GM18505 (cell line): ENCODE data around the gene ENOX2.

Experiments
- ATAC-seq: cut with Tn5 transposase; IDR thresholded peaks from one replicate; pipeline ENCODE4 v1.9.1; 2021; ENCODE audit not compliant: unreplicated experiment
- POLR2A ChIP-seq: IDR thresholded peaks from 4 replicates; pipeline ENCODE4 v1.6.1; 2011; ENCODE audit warnings: borderline replicate concordance; ENCODE audit not compliant: insufficient read depth, insufficient read length; ENCODE audit errors: extremely low read depth

Gene ENOX2

DNA sequence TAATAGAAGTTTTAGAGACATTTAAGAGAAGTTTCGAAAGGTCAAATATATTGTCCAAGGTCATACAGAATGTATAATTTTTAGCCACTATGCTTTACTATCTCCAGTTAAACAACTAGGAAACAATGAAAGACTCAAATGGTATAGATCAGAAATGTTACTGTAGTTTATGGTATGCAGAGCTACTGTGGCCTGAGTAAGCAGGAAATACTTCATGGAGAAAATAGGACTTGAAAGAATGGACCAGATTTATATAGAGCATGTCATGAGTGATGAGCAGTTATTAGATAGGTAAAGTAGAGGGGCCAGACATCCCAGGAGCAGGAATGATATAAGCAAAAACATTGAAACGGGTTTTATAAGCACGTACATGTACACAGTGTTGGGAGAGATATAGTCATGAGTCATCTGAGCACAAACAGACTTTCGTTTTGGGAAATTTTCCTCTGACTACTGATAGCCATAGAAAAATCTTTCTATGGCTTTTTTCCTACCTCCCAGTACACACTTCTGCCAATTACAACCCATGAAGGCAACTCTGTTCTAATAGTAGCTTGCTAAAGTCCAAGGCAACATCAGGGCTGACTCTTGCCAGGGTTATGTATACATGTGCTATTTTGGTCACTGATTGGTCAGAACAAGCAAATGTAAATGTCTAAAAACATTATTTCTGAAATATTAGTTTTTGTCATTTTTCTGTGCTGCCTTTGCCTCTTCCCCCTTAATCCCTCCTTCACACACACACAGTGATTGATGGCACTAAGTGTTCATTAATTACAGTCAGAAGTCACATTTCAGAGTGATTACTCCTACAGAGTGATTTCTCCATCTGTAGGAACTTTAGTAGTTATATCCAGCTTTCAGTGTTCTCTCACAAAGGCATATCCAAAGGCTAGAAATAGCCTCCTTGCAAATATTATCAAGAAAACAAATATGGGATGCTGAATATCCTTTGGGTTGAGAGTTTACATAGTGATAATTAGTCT lies 198.7 kb downstream of the ENOX2 start:
- no peak for TF ChIP-seq POLR2A

DNA sequence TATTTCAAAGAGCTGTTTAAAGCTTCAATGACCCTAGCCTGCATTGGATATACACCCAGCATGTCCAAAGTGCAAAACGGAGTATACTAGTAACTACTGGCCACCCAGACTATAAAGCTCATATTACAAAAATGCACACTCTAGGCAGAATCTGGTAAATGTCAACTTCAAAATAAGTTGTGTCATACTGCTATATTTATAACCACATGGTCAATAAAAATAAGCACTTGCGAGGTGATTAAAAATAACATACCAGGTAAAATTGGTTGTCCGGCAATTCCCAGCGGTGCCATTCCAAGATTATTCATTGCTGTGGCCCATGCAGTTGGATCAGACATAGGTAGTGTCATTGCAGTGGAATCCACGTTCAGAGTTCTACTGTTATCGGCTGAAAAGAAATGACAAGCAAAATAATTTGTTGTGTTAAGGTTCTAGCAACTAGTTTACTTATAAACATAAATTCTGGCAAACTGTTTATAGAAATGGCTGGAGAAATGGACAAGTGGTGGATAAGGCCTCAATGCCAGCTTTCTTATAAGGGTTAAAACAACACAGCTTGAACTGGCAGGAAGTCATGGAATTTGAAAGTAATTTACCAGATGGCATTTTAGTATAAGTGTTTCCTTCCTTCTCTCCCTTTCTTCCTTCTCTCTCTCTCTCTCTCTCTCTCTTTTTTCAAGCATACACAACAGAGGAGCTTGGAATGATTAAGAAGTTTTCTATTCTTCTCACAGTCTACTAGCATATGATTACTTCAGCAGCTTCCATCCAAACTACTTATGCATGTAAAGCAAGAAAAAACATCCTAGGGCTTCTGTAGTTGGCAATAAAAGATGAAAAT lies 199.9 kb downstream of the ENOX2 start:
- no peak for TF ChIP-seq POLR2A

More for the DNA sequence above, 198.7 kb downstream of the ENOX2 start:
- no peak for ATAC-seq

DNA sequence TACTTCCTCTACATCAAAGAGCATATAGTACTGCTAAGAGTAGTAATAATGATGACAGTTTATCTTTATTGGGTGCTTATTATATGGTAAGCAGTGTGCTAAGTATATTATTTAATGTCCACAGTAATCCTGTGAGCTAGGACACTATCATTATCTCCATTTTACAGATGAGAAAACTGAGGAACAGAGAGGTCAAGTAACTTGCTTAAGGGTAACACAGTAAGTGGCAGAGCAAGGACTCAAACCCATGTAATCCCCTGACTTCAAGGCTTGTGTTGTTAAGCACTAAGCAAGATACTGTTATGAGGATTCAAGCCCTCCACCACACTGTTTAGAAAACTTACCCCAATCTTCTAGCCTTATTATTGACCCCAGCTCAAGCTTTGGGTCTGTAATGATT lies 202.4 kb downstream of the ENOX2 start:
- no peak for TF ChIP-seq POLR2A
- no peak for ATAC-seq

More for the DNA sequence above, 199.9 kb downstream of the ENOX2 start:
- ATAC-seq, result no peak

DNA sequence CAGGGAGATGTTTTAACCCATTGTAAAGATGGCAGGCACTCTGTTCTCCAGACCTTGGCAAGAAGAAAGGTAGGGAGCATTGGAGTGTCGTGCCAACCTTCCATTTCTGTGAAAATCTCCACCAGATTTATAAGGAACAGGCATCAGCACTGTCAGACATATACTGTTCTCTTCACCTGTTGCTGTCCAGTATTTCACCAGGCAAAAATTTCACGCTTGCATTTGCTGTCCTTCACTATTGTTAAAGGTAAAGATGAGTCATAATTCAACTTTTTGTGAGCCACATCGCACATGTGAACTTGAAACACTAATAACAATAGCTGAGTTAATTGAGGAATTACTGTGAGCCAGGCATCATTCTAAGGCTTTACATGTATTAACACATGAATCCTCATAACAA lies 203.4 kb downstream of the ENOX2 start:
- ATAC-seq, result no peak
- no peak for TF ChIP-seq POLR2A

DNA sequence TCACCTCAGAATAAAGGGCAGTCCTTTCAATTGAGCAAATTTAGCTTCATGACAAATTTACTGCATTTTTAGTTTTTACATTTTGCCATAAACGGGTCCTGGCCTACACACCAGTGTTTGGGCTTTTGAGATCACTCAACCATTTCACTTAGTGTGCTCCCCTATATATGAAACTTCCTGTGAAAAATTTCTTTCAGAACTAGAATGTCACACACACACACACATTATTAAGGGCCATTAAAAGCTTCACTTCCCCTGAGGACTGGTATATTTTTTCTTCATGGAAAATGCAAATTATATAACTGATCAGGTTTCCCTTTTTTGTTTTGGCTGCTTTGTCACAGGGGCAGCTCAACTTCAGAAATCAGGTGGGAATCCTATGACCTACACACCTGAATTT lies 206.5 kb downstream of the ENOX2 start:
- ATAC-seq, result no peak
- no peak for TF ChIP-seq POLR2A

DNA sequence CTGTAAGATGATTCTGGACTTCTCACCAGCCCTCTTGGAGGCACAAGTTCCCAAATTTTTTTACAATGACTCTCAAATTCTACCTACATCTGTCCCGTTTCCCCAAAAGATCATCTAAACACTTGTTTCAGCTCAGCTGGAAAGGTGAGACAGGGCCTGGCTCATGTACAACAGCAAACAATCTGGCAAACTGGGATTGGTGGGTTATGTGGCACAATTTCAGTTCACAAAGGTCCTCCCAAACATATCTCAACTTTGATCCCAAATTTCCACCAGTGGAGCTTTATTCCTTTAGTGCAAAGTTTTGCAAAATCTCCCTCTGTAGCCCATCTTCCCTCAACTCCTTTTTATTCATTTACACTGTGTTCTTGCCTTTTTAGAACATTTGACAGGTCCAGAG lies 207.1 kb downstream of the ENOX2 start:
- no peak for TF ChIP-seq POLR2A
- no peak for ATAC-seq

DNA sequence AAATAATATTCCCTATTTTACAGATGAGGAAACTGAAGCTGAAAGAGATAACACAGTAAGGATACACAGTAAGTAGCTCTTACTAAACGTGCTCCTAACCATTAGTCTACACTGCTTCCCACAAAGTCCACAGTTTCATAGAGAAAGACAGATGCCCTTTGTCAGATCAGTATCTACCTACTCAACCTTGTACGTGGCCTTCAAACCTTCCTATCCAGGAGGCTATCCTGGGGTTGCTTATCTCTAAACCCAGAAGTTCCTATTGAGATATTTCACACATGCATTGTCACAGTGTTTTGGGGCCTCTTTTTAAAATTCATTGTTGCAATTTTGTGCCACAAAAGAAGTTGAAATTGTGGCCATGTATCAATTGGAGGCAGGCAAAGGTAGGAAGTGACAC lies 208.0 kb downstream of the ENOX2 start:
- TF ChIP-seq POLR2A, result no peak
- no peak for ATAC-seq

DNA sequence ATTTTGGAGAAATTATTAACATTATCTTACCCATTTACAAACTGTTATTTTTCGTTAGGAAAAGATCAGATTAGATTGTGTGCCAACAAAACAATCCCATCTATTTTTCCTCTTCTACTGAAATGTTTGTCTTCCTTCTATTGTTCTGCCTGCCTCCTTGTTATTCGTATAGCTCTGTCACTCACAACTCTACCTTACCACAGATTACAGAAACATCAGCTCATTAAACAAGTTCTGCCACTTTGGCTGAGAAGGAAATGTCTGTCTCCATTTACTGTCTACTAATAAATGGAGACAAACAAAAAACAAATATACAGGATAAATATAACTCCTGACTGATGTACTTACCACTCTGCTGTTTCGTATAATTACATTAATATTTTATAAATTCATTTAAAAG lies 211.4 kb downstream of the ENOX2 start:
- ATAC-seq, result no peak
- TF ChIP-seq POLR2A, result no peak

DNA sequence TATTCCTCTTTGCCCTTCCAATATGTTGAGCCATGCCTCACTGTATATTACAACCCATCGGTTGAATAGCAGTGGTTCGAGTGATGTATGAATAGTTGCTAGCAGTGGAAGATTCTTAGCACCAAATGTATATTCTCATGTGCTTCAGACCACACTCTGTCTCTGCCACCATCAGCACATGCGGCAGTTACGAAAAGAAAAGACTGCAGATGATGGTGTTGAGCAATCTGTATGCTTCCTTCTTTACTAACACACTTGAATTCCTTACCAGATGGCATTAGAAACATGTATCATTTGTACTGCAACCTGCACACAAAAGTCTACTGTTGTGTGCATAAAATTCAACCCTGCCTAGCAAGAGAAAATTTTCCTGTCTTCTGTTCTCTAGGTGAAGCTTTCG lies 214.6 kb downstream of the ENOX2 start:
- TF ChIP-seq POLR2A, result no peak
- ATAC-seq, result no peak

DNA sequence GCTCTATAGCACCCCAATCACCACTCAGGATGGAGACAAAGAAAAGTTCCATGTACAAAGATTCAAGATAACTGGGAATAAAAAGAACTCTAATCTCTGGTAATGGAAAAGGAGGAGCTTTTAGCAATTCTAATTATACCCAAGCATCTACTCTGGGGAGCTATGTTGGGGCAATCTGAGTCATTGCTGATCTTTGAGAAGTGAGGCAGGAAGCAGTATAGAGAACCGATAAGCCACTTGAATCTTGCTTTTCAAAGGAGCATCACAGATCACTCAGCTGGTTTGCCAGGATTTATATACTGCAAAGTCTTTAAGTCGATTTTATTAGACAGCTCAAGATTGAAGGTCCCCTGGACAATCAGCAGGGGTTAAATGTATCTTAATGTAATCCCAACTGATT lies 220.0 kb downstream of the ENOX2 start:
- no peak for ATAC-seq
- no peak for TF ChIP-seq POLR2A

DNA sequence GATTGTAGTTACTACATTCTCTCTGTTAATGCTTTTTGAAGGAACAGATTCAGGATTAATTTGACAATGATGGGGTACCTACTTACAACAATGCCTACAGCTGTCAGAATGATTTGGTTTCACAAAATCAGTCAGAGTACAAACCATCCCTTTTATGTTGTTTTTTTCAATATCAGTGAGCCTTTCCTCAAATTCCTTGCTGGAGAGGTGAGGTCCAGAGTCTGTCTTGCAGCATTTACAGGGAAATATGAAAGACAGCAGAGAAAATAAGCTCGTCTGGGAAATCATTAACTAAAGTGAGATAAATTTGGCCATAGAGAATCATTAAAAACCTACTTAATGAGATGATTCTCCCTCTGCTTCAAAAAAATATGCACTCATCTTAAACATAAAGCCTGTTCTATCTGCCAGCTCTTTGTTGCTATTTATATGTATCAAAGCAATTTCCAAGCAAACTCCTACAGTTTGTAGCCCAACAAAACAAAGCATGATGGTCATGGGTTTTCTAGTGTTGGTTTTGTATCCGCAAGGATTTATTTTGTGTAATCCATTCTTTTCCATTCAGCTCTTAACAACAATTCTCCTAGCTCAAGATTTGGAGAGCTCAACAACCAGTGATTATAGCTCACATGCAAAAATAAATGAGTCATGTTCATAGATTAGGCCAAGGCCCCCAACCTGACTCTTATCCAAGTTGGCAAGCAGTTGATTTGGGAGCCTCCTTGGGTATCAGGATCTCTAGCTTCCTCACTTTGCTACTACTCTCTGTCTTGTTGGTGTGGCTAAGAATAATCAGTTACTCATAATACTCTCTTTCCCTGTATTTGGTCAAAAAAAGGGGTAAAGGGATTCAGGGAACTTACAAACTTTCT lies 222.6 kb downstream of the ENOX2 start:
- TF ChIP-seq POLR2A, result no peak
- no peak for ATAC-seq

DNA sequence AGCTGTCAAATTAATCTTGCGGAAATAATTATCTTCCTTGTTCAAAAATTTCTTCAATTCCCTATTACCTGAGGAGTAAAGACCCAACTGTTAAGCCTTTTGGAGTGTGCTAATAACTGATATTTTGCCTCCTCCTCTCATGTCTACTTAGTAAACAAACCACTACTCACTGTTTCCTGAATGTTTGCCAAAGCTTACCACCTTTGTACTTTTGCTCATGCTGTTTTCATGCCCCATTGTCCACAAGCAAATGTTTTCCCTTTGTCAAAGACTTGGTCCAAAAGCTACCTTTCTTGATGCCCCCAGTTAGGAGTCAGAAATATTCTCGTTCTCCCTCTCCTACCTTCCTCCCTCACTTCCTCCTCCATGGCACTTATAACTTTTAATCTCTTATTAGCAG lies 226.1 kb downstream of the ENOX2 start:
- no peak for ATAC-seq
- no peak for TF ChIP-seq POLR2A

DNA sequence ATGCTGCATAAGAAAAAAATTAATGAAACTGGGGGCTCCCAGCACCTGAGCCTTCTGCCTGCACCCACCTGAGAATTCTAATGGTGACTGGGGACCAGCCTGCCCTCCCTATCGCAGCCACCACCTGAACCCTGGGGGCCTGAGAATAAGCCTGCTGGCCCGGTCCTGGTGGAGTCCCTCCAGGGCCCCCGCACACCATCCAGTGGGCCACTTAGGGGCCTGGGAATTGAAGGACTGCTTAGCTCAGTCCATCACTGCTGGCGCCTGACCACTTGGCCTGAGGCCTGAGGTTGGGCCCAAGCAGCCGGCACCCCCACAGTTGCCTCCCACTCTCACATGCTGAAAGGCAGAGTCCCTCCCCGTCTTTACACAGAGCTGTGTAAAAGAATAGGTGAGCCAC lies 230.8 kb downstream of the ENOX2 start:
- TF ChIP-seq POLR2A, result no peak
- ATAC-seq, result no peak
